Measurements from ENCODE around the gene IL11. TPM values are rescaled to one million over a fixed set of nuclear protein-coding genes. Genes with fewer than 3 reads are reported as not detected.
A peak's percentile ranks its signal among the peaks of the same experiment; 100 is the strongest.
"Not testable (repeated sequence)": the region's sequence is repeated elsewhere in the genome, so short reads cannot be mapped to it uniquely, and the experiment has no call there.

IL11 gene
- total RNA-seq, 4 donors from 2014 or later, result 0.66 TPM; not detected in 3

GRCh38 chr19:55410168-55410567 lies 39.9 kb upstream of the IL11 start:
- H3K36me3 ChIP-seq, result no peaks in the 10 kb centered on the region
- ATAC-seq (no peak), DNase-seq (no peak)
- H3K4me1 ChIP-seq, result peaks cover 0 to 15% of the 10 kb centered on the region in 2 donors
- in situ Hi-C loops (cut with MboI; ENCODE audit: low sequenced_read_pairs in 4 of 4) (loop anchor here in 1 of 4 donors (25.0 kb wide), 2 partner anchors 123 to 273 kb away; partner anchors contain the start of genes BRSK1, HSPBP1 and TNNT1), intact Hi-C loops (cut with DNase I; ENCODE audit: low total_unique reads) (no loop called here)
- no peaks in the 10 kb centered on the region for H3K27me3 ChIP-seq
- H3K27ac ChIP-seq, result no peak overlapping the region
- TF ChIP-seq POLR2A (IDR thresholded peaks at IDR 0.05) (no peak), CTCF (IDR thresholded peaks at IDR 0.05 in 4 of 5, conservative IDR thresholded peaks at IDR 0.05 in 1 of 5) (no peak)
- H3K9me3 ChIP-seq, result no peaks in the 10 kb centered on the region
- H3K4me3 ChIP-seq, result no peak overlapping the region

- DNase-seq, H3K27ac ChIP-seq, H3K36me3 ChIP-seq, ATAC-seq, H3K27me3 ChIP-seq, H3K9me3 ChIP-seq, H3K4me3 ChIP-seq: not testable (repeated sequence)
- in situ Hi-C loops (cut with MboI; ENCODE audit: low sequenced_read_pairs in 4 of 4), result loop anchor here in 1 of 4 donors (25.0 kb wide), 2 partner anchors 122 to 272 kb away; partner anchors contain the start of genes BRSK1, HSPBP1 and TNNT1
- intact Hi-C loops (cut with DNase I; ENCODE audit: low total_unique reads), result loop anchor here (5.0 kb wide), 2 partner anchors 53 to 213 kb away; partner anchors contain the start of genes C19orf85, ISOC2 and ZNF784
- H3K4me1 ChIP-seq, result peaks cover 0 to 15% of the 10 kb centered on the region in 2 donors
These were observed 38.9 kb upstream of the IL11 start for GRCh38 chr19:55409179-55409578.

GRCh38 chr19:55408533-55408872 lies 38.2 kb upstream of the IL11 start:
- intact Hi-C loops (cut with DNase I; ENCODE audit: low total_unique reads) (loop anchor here (1.0 to 5.0 kb wide), 3 partner anchors 54 to 214 kb away; partner anchors contain the start of genes C19orf85, ISOC2, KMT5C and ZNF784), in situ Hi-C loops (cut with MboI; ENCODE audit: low sequenced_read_pairs in 4 of 4) (loop anchor here in 1 of 4 donors (25.0 kb wide), 2 partner anchors 121 to 271 kb away; partner anchors contain the start of genes BRSK1, HSPBP1 and TNNT1)
- ATAC-seq (no peak), DNase-seq (no peak)
- H3K27me3 ChIP-seq, result no peaks in the 10 kb centered on the region
- TF ChIP-seq POLR2A (IDR thresholded peaks at IDR 0.05), result no peak
- TF ChIP-seq CTCF (IDR thresholded peaks at IDR 0.05 in 4 of 5, conservative IDR thresholded peaks at IDR 0.05 in 1 of 5), result no peak
- peak overlapping the region; percentile 68 to 85 (median 70) for H3K4me3 ChIP-seq
- H3K4me1 ChIP-seq, result peaks cover 0 to 15% of the 10 kb centered on the region in 2 donors
- no peaks in the 10 kb centered on the region for H3K9me3 ChIP-seq
- peak overlapping the region; percentile 91 to 97 (median 93) for H3K27ac ChIP-seq
- H3K36me3 ChIP-seq, result no peaks in the 10 kb centered on the region

GRCh38 chr19:55407800-55408532 lies 37.7 kb upstream of the IL11 start:
- intact Hi-C loops (cut with DNase I; ENCODE audit: low total_unique reads), result loop anchor here (1.0 to 5.0 kb wide), 4 partner anchors 23 to 214 kb away; partner anchors contain the start of genes C19orf85, ISOC2, KMT5C and RPL28

More at GRCh38 chr19:55407800-55408532, 37.7 kb upstream of the IL11 start:
- in situ Hi-C loops (cut with MboI; ENCODE audit: low sequenced_read_pairs in 4 of 4), result loop anchor here in 1 of 4 donors (25.0 kb wide), 2 partner anchors 121 to 271 kb away; partner anchors contain the start of genes BRSK1, HSPBP1 and TNNT1
- TF ChIP-seq POLR2A (IDR thresholded peaks at IDR 0.05), result no peak
- no peak for TF ChIP-seq CTCF (IDR thresholded peaks at IDR 0.05 in 4 of 5, conservative IDR thresholded peaks at IDR 0.05 in 1 of 5)
- Histone ChIP-seq H3K4me3 (peak overlapping the region; percentile 68 to 85 (median 70)), H3K4me1 (peaks cover 0 to 15% of the 10 kb centered on the region in 2 donors), H3K9me3 (no peaks in the 10 kb centered on the region), H3K36me3 (peaks cover 0 to 4% of the 10 kb centered on the region in 2 donors), H3K27ac (peak overlapping the region; percentile 91 to 97 (median 93)), H3K27me3 (no peaks in the 10 kb centered on the region)
- DNase-seq (peak; percentile 96 to 97), ATAC-seq (peak; percentile 96 to 98)
